ENCODE measurements around the gene TMEM245. TPM values are rescaled to one million over a fixed set of nuclear protein-coding genes. Genes with fewer than 3 reads are reported as not detected.

The TMEM245 gene
- total RNA-seq, 1 donor from 2014 or later: 26.5 TPM

DNA sequence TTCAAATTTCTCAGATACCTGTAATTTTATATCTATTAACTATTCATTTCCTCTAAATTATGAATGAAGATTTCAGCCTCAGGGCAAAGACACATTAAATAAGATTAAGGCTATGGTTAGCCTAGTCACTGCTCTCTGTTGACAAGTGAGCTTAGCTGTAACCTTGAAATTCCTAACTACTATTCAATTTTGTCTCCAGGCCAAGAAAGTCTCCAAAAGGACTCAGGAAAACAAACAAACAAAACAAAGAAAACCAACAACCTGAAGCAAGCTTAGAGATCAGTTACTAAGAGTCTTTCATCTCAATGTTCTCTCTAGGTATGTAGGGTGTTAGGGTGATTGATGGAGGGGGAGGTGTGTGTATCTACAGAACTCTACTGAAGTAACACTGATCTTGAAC is 96.9 kb downstream of the TMEM245 start:
- Mint-ChIP-seq H3K27me3 (ENCODE audit: unreplicated experiment) (no peaks in the 10 kb centered on the region), H3K4me3 (ENCODE audit: unreplicated experiment) (no peak overlapping the region), H3K36me3 (ENCODE audit: unreplicated experiment) (no peaks in the 10 kb centered on the region), H3K4me1 (ENCODE audit: low read depth, unreplicated experiment) (peaks cover 2% of the 10 kb centered on the region), H3K9me3 (ENCODE audit: unreplicated experiment) (no peaks in the 10 kb centered on the region), H3K27ac (ENCODE audit: unreplicated experiment) (no peak overlapping the region)
- DNase-seq: no peak
- TF ChIP-seq CTCF (IDR thresholded peaks at IDR 0.05; ENCODE audit: partially characterized antibody, unreplicated experiment): no peak

- TF ChIP-seq CTCF (IDR thresholded peaks at IDR 0.05; ENCODE audit: partially characterized antibody, unreplicated experiment): no peak
- H3K4me1 Mint-ChIP-seq (ENCODE audit: low read depth, unreplicated experiment): no peaks in the 10 kb centered on the region
- no peaks in the 10 kb centered on the region for H3K36me3 Mint-ChIP-seq (ENCODE audit: unreplicated experiment)
- H3K4me3 Mint-ChIP-seq (ENCODE audit: unreplicated experiment): no peak overlapping the region
- no peaks in the 10 kb centered on the region for H3K27me3 Mint-ChIP-seq (ENCODE audit: unreplicated experiment)
- no peak for DNase-seq
- H3K9me3 Mint-ChIP-seq (ENCODE audit: unreplicated experiment): no peaks in the 10 kb centered on the region
- H3K27ac Mint-ChIP-seq (ENCODE audit: unreplicated experiment): no peak overlapping the region
These were observed 98.9 kb downstream of the TMEM245 start for GRCh38 chr9:109020581-109021511.

- Mint-ChIP-seq H3K4me3 (ENCODE audit: unreplicated experiment) (no peak overlapping the region), H3K27me3 (ENCODE audit: unreplicated experiment) (no peaks in the 10 kb centered on the region), H3K27ac (ENCODE audit: unreplicated experiment) (no peak overlapping the region), H3K9me3 (ENCODE audit: unreplicated experiment) (no peaks in the 10 kb centered on the region), H3K36me3 (ENCODE audit: unreplicated experiment) (no peaks in the 10 kb centered on the region), H3K4me1 (ENCODE audit: low read depth, unreplicated experiment) (no peaks in the 10 kb centered on the region)
- no peak for TF ChIP-seq CTCF (IDR thresholded peaks at IDR 0.05; ENCODE audit: partially characterized antibody, unreplicated experiment)
- no peak for DNase-seq
These were observed 99.6 kb downstream of the TMEM245 start for GRCh38 chr9:109020113-109020512.

- Mint-ChIP-seq H3K36me3 (ENCODE audit: unreplicated experiment) (no peaks in the 10 kb centered on the region), H3K27me3 (ENCODE audit: unreplicated experiment) (no peaks in the 10 kb centered on the region), H3K27ac (ENCODE audit: unreplicated experiment) (no peak overlapping the region), H3K4me1 (ENCODE audit: low read depth, unreplicated experiment) (no peaks in the 10 kb centered on the region), H3K4me3 (ENCODE audit: unreplicated experiment) (no peak overlapping the region), H3K9me3 (ENCODE audit: unreplicated experiment) (no peaks in the 10 kb centered on the region)
- no peak for DNase-seq
- TF ChIP-seq CTCF (IDR thresholded peaks at IDR 0.05; ENCODE audit: partially characterized antibody, unreplicated experiment): no peak
These were observed 100.3 kb downstream of the TMEM245 start for GRCh38 chr9:109019420-109019819.

GRCh38 chr9:109017493-109017892 is 102.3 kb downstream of the TMEM245 start:
- H3K36me3 Mint-ChIP-seq (ENCODE audit: unreplicated experiment): no peaks in the 10 kb centered on the region
- no peak overlapping the region for H3K27ac Mint-ChIP-seq (ENCODE audit: unreplicated experiment)
- no peak overlapping the region for H3K4me3 Mint-ChIP-seq (ENCODE audit: unreplicated experiment)
- H3K4me1 Mint-ChIP-seq (ENCODE audit: low read depth, unreplicated experiment): peaks cover 4% of the 10 kb centered on the region
- H3K9me3 Mint-ChIP-seq (ENCODE audit: unreplicated experiment): peaks cover 4% of the 10 kb centered on the region
- TF ChIP-seq CTCF (IDR thresholded peaks at IDR 0.05; ENCODE audit: partially characterized antibody, unreplicated experiment): no peak
- H3K27me3 Mint-ChIP-seq (ENCODE audit: unreplicated experiment): peaks cover 7% of the 10 kb centered on the region
- DNase-seq: no peak

All from glutamatergic neuron (in vitro differentiated cells).